HCT116 (cell line): ENCODE measurements around the gene TAF1D.

Experiments used
- CBX3 ChIP-seq: IDR thresholded peaks from 2 replicates; pipeline ENCODE4 v1.6.1; 2012; ENCODE audit warnings: low read depth
- CEBPB ChIP-seq: IDR thresholded peaks from 2 replicates; pipeline ENCODE4 v1.6.1; 2012; ENCODE audit warnings: low read depth
- CTCF ChIP-seq, 3 experiments: fragments of 200-600 bp in 1 of 3; sonication (generic) in 1 of 3; IDR thresholded peaks in 2 of 3; conservative IDR thresholded peaks in 1 of 3; 2 replicates each; pipeline ENCODE4 v1.5.1; 2012 to 2017; ENCODE audit warnings: low read depth in 2 of 3, low read length in 2 of 3, antibody characterized with exemption in 1 of 3, borderline replicate concordance in 1 of 3, control low read depth in 1 of 3, mild to moderate bottlenecking in 1 of 3, mixed read lengths in 1 of 3, mixed run types in 1 of 3, moderate library complexity in 1 of 3; ENCODE audit not compliant: insufficient read depth in 1 of 3
- EZH2 ChIP-seq: fragments of 200-600 bp; sonication (generic); IDR thresholded peaks from 2 replicates; pipeline ENCODE4 v1.6.1; 2017; ENCODE audit warnings: antibody characterized with exemption, mixed run types
- FOSL1 ChIP-seq: IDR thresholded peaks from 2 replicates; pipeline ENCODE4 v1.6.1; 2012; ENCODE audit warnings: low read depth
- JUND ChIP-seq: IDR thresholded peaks from 2 replicates; pipeline ENCODE4 v1.6.1; 2012
- MAX ChIP-seq: IDR thresholded peaks from 2 replicates; pipeline ENCODE4 v1.6.1; 2012
- POLR2A ChIP-seq: IDR thresholded peaks from 2 replicates; pipeline ENCODE4 v1.7.0; 2011; ENCODE audit warnings: borderline replicate concordance; ENCODE audit not compliant: insufficient read depth, insufficient read length; ENCODE audit errors: extremely low read depth
- POLR2AphosphoS5 ChIP-seq: IDR thresholded peaks from 2 replicates; pipeline ENCODE4 v1.6.1; 2011; ENCODE audit warnings: mild to moderate bottlenecking, low read depth, low read length, moderate library complexity
- REST ChIP-seq: IDR thresholded peaks from 2 replicates; pipeline ENCODE4 v1.6.1; 2012; ENCODE audit warnings: low read depth
- SP1 ChIP-seq: IDR thresholded peaks from 2 replicates; pipeline ENCODE4 v1.6.1; 2012; ENCODE audit warnings: low read depth
- TCF7L2 ChIP-seq: IDR thresholded peaks from 2 replicates; pipeline ENCODE4 v1.7.0; 2011; ENCODE audit warnings: borderline replicate concordance, inconsistent platforms; ENCODE audit not compliant: insufficient read depth, insufficient read length; ENCODE audit errors: extremely low read depth
- YY1 ChIP-seq: IDR thresholded peaks from 2 replicates; pipeline ENCODE4 v1.6.1; 2011; ENCODE audit warnings: low read length, low read depth, moderate library complexity, mild to moderate bottlenecking; ENCODE audit not compliant: insufficient replicate concordance; ENCODE audit errors: extremely low read depth

- TF ChIP-seq JUND: no peak
- peak; percentile 14 to 66 (median 65); a peak in 4 of 6 replicates for TF ChIP-seq CTCF (IDR thresholded peaks at IDR 0.05 in 2 of 3, conservative IDR thresholded peaks at IDR 0.05 in 1 of 3; ENCODE audit: borderline replicate concordance in 1 of 3, insufficient read depth in 1 of 3, low read depth in 2 of 3, low read length in 2 of 3)
- no peak for TF ChIP-seq YY1
- TF ChIP-seq EZH2: no peak
- TF ChIP-seq MAX: no peak
- TF ChIP-seq POLR2A: no peak
- TF ChIP-seq FOSL1: no peak
- no peak for TF ChIP-seq TCF7L2
- TF ChIP-seq POLR2AphosphoS5: no peak
- no peak for TF ChIP-seq CBX3
- no peak for TF ChIP-seq SP1
- TF ChIP-seq CEBPB: no peak
- no peak for TF ChIP-seq REST
Observed at GRCh38 chr11:93775289-93775688, 34.0 kb upstream of the TAF1D start.
